SK-N-SH treated with all-trans-retinoic acid at 6 μM for 48 hours (cell line): ENCODE data around the gene PPFIA1.

ENCODE experiments used
- ARNTL ChIP-seq: fragments of 450-650 bp; formaldehyde crosslinking; IDR thresholded peaks from 2 replicates; pipeline ENCODE4 v1.5.0; 2020; ENCODE audit warnings: low read depth, mild to moderate bottlenecking, moderate library complexity, borderline replicate concordance
- CSDC2 ChIP-seq: fragments of 250-450 bp; sonication (Bioruptor Pico); IDR thresholded peaks from 2 replicates; pipeline ENCODE4 v1.5.0; 2020; ENCODE audit warnings: mild to moderate bottlenecking, moderate library complexity
- ESRRG ChIP-seq: fragments of 250-450 bp; sonication (Bioruptor Pico); IDR thresholded peaks from 2 replicates; pipeline ENCODE4 v1.6.1; 2021; ENCODE audit warnings: mild to moderate bottlenecking
- PATZ1 ChIP-seq: fragments of 250-450 bp; sonication (Bioruptor Pico); IDR thresholded peaks from 2 replicates; pipeline ENCODE4 v1.8.0; 2020; ENCODE audit warnings: mild to moderate bottlenecking, moderate library complexity, borderline replicate concordance
- POU6F1 ChIP-seq: fragments of 250-450 bp; sonication (Bioruptor Pico); IDR thresholded peaks from 2 replicates; pipeline ENCODE4 v1.8.0; 2021; ENCODE audit warnings: low read depth, mild to moderate bottlenecking, moderate library complexity, borderline replicate concordance
- RARB ChIP-seq: fragments of 250-450 bp; sonication (Bioruptor Pico); IDR thresholded peaks from 2 replicates; pipeline ENCODE4 v1.8.0; 2021; ENCODE audit warnings: mild to moderate bottlenecking, moderate library complexity
- SNAI2 ChIP-seq: fragments of 250-450 bp; sonication (Bioruptor Pico); IDR thresholded peaks from 2 replicates; pipeline ENCODE4 v1.5.0; 2020; ENCODE audit warnings: mild to moderate bottlenecking, moderate library complexity
- TOX ChIP-seq: fragments of 250-450 bp; sonication (Bioruptor Pico); IDR thresholded peaks from 2 replicates; pipeline ENCODE4 v1.8.0; 2021; ENCODE audit warnings: mild to moderate bottlenecking, moderate library complexity, borderline replicate concordance
- ZFP3 ChIP-seq: fragments of 250-450 bp; sonication (Bioruptor Pico); IDR thresholded peaks from 2 replicates; pipeline ENCODE4 v1.5.0; 2020; ENCODE audit warnings: mild to moderate bottlenecking, moderate library complexity
- ZNF8 ChIP-seq: fragments of 450-650 bp; formaldehyde crosslinking; IDR thresholded peaks from 2 replicates; pipeline ENCODE4 v1.5.0; 2020; ENCODE audit warnings: mild to moderate bottlenecking, moderate library complexity

GRCh38 chr11:70397336-70397982, 127.0 kb downstream of the PPFIA1 start:
- no peak for TF ChIP-seq ARNTL (CRISPR knock-in tag)
- TF ChIP-seq ZFP3: no peak
- TF ChIP-seq TOX (CRISPR knock-in tag): no peak
- no peak for TF ChIP-seq PATZ1 (CRISPR knock-in tag)
- no peak for TF ChIP-seq ESRRG
- TF ChIP-seq POU6F1 (CRISPR knock-in tag): no peak
- TF ChIP-seq SNAI2: no peak
- TF ChIP-seq RARB: no peak
- TF ChIP-seq CSDC2 (CRISPR knock-in tag): no peak
- TF ChIP-seq ZNF8 (CRISPR knock-in tag): no peak
